MM.1S (cell line): ENCODE results near the gene MRTFA.

Experiments used
- DNase-seq: peaks from one replicate; pipeline ENCODE4 v3.0.0-alpha.2; 2015
- H2AFZ ChIP-seq: fragments of 300-600 bp; sonication (generic); 2 replicates; pipeline ENCODE4 v1.6.0; 2016; ENCODE audit warnings: antibody characterized with exemption, low read length
- H3F3A ChIP-seq: fragments of 300-600 bp; sonication (generic); 2 replicates; pipeline ENCODE4 v1.6.1; 2016; ENCODE audit warnings: mild to moderate bottlenecking, antibody characterized with exemption, low read length, moderate library complexity, mixed read lengths; ENCODE audit not compliant: insufficient read depth
- H3K27ac ChIP-seq: fragments of 300-600 bp; sonication (generic); 2 replicates; pipeline ENCODE4 v1.5.1; 2016; ENCODE audit warnings: mild to moderate bottlenecking, low read length
- H3K27me3 ChIP-seq: fragments of 300-600 bp; sonication (generic); replicated peaks from 2 replicates; pipeline ENCODE4 v1.6.0; 2016; ENCODE audit warnings: low read length; ENCODE audit not compliant: insufficient read depth
- H3K36me3 ChIP-seq: fragments of 300-600 bp; sonication (generic); replicated peaks from 2 replicates; pipeline ENCODE4 v1.6.1; 2016; ENCODE audit warnings: mild to moderate bottlenecking, low read length, mixed read lengths; ENCODE audit not compliant: insufficient read depth
- H3K4me1 ChIP-seq: fragments of 300-600 bp; sonication (generic); 2 replicates; pipeline ENCODE4 v1.6.1; 2016; ENCODE audit warnings: low read length, mixed read lengths
- H3K4me2 ChIP-seq: fragments of 300-600 bp; sonication (generic); 2 replicates; pipeline ENCODE4 v1.6.0; 2016; ENCODE audit warnings: low read depth, low read length
- H3K4me3 ChIP-seq: fragments of 300-600 bp; sonication (generic); 2 replicates; pipeline ENCODE4 v1.5.1; 2016; ENCODE audit warnings: low read length, mixed read lengths
- H3K79me2 ChIP-seq: fragments of 300-600 bp; sonication (generic); 2 replicates; pipeline ENCODE4 v1.6.1; 2016; ENCODE audit warnings: mixed run types, low read length, mixed read lengths
- H3K9ac ChIP-seq: fragments of 300-600 bp; sonication (generic); 2 replicates; pipeline ENCODE4 v1.6.1; 2016; ENCODE audit warnings: low read length, mixed read lengths
- H3K9me2 ChIP-seq: fragments of 300-600 bp; sonication (generic); replicated peaks from 2 replicates; pipeline ENCODE4 v1.6.1; 2016; ENCODE audit warnings: mild to moderate bottlenecking, low read length, mixed read lengths; ENCODE audit not compliant: insufficient read depth
- H3K9me3 ChIP-seq: fragments of 300-600 bp; sonication (generic); replicated peaks from 2 replicates; pipeline ENCODE4 v1.6.1; 2016; ENCODE audit warnings: mild to moderate bottlenecking, low read length, mixed read lengths; ENCODE audit not compliant: insufficient read depth
- H4K20me1 ChIP-seq: fragments of 300-600 bp; sonication (generic); 2 replicates; pipeline ENCODE4 v1.6.1; 2016; ENCODE audit warnings: mild to moderate bottlenecking, low read length, moderate library complexity, mixed read lengths; ENCODE audit not compliant: insufficient read depth
- EZH2 ChIP-seq: fragments of 300-600 bp; sonication (generic); optimal IDR thresholded peaks from 2 replicates; pipeline ENCODE3; 2017; ENCODE audit warnings: low read depth, mild to moderate bottlenecking, antibody characterized with exemption, low read length, mixed read lengths
- EZH2phosphoT487 ChIP-seq: fragments of 300-600 bp; sonication (generic); IDR thresholded peaks from 2 replicates; pipeline ENCODE4 v1.6.1; 2018; ENCODE audit warnings: antibody characterized with exemption, low read length
- TF ChIP-seq, protein P1 (sequence below): fragments of 300-600 bp; sonication (generic); IDR thresholded peaks from 2 replicates; pipeline ENCODE4 v1.5.1; 2016; ENCODE audit warnings: antibody characterized with exemption, low read length, mixed read lengths

Gene MRTFA

DNA sequence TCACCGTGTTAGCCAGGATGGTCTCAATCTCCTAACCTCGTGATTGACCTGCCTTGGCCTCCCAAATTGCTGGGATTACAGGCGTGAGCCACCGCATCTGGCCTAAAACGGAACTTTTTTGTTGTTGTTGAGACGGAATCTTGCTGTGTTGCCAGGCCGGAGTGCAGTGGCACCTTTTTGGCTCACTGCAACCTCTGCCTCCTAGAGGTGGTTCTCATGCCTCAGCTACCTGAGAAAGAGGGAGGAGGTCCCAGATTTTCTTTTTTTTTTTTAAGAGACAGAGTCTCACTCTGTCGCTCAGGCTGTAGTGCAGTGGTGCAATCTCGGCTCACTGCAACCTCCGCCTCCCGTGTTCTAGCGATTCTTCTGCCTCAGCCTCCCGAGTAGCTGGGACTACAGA is 34.9 kb upstream of the MRTFA start:
- no peaks in the 10 kb centered on the region for H3K9me3 ChIP-seq
- no peaks in the 10 kb centered on the region for H3F3A ChIP-seq
- no peaks in the 10 kb centered on the region for H3K36me3 ChIP-seq
- no peak overlapping the region for H2AFZ ChIP-seq
- DNase-seq, result no peak
- H3K4me2 ChIP-seq, result no peak overlapping the region
- H3K9ac ChIP-seq, result no peak overlapping the region
- no peaks in the 10 kb centered on the region for H3K4me1 ChIP-seq
- no peak overlapping the region for H3K27ac ChIP-seq
- no peaks in the 10 kb centered on the region for H3K27me3 ChIP-seq
- no peak overlapping the region for H3K4me3 ChIP-seq
- TF ChIP-seq, protein P1, sequence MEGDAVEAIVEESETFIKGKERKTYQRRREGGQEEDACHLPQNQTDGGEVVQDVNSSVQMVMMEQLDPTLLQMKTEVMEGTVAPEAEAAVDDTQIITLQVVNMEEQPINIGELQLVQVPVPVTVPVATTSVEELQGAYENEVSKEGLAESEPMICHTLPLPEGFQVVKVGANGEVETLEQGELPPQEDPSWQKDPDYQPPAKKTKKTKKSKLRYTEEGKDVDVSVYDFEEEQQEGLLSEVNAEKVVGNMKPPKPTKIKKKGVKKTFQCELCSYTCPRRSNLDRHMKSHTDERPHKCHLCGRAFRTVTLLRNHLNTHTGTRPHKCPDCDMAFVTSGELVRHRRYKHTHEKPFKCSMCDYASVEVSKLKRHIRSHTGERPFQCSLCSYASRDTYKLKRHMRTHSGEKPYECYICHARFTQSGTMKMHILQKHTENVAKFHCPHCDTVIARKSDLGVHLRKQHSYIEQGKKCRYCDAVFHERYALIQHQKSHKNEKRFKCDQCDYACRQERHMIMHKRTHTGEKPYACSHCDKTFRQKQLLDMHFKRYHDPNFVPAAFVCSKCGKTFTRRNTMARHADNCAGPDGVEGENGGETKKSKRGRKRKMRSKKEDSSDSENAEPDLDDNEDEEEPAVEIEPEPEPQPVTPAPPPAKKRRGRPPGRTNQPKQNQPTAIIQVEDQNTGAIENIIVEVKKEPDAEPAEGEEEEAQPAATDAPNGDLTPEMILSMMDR, result no peak
- no peak for TF ChIP-seq EZH2
- no peak for TF ChIP-seq EZH2phosphoT487
- H4K20me1 ChIP-seq, result no peaks in the 10 kb centered on the region
- no peaks in the 10 kb centered on the region for H3K9me2 ChIP-seq
- no peaks in the 10 kb centered on the region for H3K79me2 ChIP-seq

DNA sequence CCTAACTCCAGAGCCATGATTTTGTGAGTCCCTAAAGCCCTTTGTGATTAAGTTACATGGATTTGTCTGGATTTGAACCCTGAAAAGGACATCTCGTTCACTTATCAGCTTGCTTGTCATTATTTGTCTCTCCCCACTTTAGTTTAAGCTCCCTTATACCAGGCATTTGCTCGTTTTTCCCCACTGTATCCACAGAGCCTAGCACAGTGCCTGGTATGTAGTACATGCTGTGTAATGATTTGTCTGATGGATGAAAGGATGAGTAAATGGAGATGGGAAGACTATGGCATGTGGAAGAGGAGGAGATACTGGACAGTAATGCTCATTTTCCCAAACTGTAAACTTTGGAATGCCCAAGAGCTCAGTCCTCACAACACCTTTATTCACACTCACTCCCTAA is 33.5 kb upstream of the MRTFA start:
- no peak overlapping the region for H3K27ac ChIP-seq
- no peak overlapping the region for H2AFZ ChIP-seq
- H3K27me3 ChIP-seq, result no peaks in the 10 kb centered on the region
- DNase-seq, result no peak
- H4K20me1 ChIP-seq, result no peaks in the 10 kb centered on the region
- H3K9me3 ChIP-seq, result no peaks in the 10 kb centered on the region
- no peaks in the 10 kb centered on the region for H3K36me3 ChIP-seq
- no peak overlapping the region for H3K4me2 ChIP-seq
- no peak overlapping the region for H3K4me3 ChIP-seq
- no peaks in the 10 kb centered on the region for H3F3A ChIP-seq
- no peaks in the 10 kb centered on the region for H3K4me1 ChIP-seq
- no peaks in the 10 kb centered on the region for H3K79me2 ChIP-seq
- H3K9me2 ChIP-seq, result no peaks in the 10 kb centered on the region
- no peak overlapping the region for H3K9ac ChIP-seq
- no peak for TF ChIP-seq EZH2
- TF ChIP-seq, protein P1, result no peak
- TF ChIP-seq EZH2phosphoT487, result no peak

DNA sequence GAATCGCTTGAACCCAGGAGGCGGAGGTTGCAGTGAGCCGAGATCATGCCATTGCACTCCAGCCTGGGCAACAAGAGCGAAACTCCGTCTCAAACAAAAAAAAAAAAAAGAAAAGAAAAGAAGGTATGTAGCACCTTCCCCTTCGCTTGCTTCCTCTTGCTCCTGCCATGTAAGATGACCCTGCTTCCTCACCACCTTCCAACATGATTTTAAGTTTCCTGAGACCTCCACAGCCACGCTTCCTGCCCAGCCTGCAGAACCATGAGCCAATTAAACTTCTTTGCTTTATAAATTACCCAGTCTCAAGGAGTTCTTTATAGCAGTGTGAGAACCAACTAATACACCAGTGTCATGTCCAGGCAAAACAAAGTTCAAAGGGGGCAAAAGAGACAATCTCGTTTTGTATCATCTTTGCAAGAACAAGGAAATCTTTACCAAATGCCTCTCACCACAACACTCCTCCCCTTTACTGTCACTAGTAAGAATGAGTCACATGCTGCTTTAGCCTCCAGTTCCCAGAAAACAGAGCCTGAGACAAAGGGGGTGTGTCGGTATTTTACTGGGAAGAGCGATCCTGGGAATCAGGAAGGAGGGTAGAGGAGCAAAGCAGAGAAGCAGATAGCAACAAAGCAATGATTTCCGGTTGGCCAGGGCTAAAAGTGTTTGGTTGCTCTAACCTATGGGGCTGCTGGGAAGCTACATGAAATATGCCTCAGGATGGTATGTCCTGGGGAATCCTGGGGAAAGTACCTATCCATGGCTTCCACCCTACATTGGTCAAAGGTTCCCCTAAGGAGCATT is 32.3 kb upstream of the MRTFA start:
- Histone ChIP-seq H3K36me3 (no peaks in the 10 kb centered on the region), H3K79me2 (no peaks in the 10 kb centered on the region), H3F3A (no peaks in the 10 kb centered on the region), H4K20me1 (no peaks in the 10 kb centered on the region), H3K9me3 (no peaks in the 10 kb centered on the region), H3K4me3 (no peak overlapping the region), H2AFZ (no peak overlapping the region), H3K27me3 (no peaks in the 10 kb centered on the region), H3K9ac (no peak overlapping the region), H3K27ac (no peak overlapping the region), H3K4me1 (no peaks in the 10 kb centered on the region), H3K9me2 (no peaks in the 10 kb centered on the region), H3K4me2 (no peak overlapping the region)
- TF ChIP-seq, protein P1, result no peak
- TF ChIP-seq EZH2 (no peak), EZH2phosphoT487 (no peak)
- no peak for DNase-seq
